Adipose tissue (tissue), 3 donors: ENCODE measurements around the gene PSMD9. TPM values are rescaled to one million over a fixed set of nuclear protein-coding genes. Genes with fewer than 3 reads are reported as not detected.
"Not testable (repeated sequence)": the region's sequence is repeated elsewhere in the genome, so short reads cannot be mapped to it uniquely, and the experiment has no call there.

Experiments
- H3K27ac ChIP-seq: one replicate; pipeline ENCODE4 v1.5.1; 2013; ENCODE audit warnings: low read depth, low read length
- WGBS, 3 donors: extraction: QIAGEN DNeasy Blood & Tissue Kit; methylation state at CpG; one replicate each; pipeline ENCODE4 v1.1.7; 2013; 5-methylcytosine and 5-hydroxymethylcytosine counted together
- polyA plus RNA-seq, 3 donors: library from polyadenylated mRNA; stranded (reverse); fragments of 200-250 nt; gene quantifications; one replicate each; pipeline ENCODE4 v1.2.3, GENCODE V29; 2013
- donor health status: healthy with polysubstance abuse.
- donor health status: Bipolar disorder and iron deficiency.
- donor health status: healthy.

PSMD9 gene
- polyA plus RNA-seq, 3 donors, result 68.6 to 95.9 (median 77.6) TPM

DNA sequence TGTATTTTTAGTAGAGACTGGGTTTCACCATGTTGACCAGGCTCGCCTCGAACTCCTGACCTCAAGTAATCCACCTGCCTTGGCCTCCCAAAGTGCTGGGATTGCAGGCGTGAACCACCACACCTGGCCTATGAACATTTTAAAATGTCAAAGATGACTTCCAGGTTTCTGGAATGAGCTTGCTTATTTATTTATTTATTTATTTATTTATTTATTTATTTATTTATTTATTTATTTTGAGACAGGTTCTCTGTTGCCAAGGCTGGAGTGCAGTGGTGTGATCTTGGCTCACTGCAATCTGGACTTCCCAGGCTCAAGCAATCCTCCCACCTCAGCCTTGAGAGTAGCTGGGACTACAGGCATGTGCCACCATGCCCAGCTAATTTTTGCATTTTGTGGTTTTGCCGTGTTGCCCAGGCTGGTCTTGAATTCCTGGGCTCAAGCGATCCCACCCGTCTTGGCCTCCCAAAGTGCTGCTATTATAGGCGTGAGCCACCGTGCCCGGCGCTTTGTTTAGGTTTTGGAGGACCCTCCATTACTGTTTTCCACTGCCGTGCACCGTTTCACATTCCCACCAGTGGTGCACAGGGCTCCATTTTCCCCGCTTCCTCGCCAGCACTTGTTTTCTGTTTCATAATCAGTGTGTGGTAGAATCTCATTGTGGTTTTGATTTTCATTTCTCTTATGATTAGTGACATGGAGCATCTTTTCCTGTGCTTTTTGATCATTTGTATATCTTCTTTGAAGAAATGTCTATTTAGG, 23.4 kb downstream of the PSMD9 start:
- no peak overlapping the region for H3K27ac ChIP-seq
- WGBS, 3 donors, result 91 to 95% (median 92%) methylated on average over 14 of the region's 14 CpGs

DNA sequence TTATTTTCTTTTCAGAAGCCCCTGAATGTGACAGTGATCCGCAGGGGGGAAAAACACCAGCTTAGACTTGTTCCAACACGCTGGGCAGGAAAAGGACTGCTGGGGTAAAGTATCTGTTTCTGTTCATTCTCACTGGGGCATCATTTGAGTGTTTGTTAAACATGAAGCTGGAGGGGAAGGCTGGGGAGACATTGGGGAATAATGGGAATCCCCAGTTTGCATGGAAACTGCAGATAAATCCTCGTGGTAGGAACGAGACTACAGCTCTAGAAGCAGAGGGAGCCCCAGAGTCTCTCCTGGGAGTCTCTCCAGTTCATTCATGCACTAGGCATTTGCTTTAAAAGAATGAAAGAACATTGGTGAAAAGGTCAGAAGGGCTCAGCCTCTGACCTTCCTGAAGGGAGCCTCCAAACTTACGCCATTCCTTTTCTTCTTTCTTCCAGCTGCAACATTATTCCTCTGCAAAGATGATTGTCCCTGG, 27.3 kb downstream of the PSMD9 start:
- WGBS, 3 donors, result 58 to 85% (median 80%) methylated on average over 5 of the region's 5 CpGs

DNA sequence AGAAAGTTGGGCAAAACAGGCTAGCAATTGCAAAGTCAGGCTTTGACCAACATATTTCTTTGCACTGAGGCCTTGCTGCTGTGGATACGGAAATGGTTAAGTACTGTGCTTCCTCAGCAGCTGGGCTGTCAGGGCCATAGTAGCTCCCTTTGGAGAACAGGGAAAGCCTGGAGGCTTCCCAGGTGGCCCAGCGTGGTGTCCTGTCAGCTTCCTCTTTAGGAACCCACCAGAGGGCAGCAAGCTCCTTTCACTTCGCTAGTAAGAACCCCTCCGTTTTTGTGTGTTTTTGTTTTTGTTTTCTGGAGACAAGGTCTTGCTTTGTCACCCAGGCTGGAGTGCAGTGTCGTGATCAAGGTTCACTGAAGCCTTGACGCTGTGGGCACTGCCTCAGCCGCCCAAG, 28.1 kb downstream of the PSMD9 start:
- WGBS, 3 donors, result 62 to 84% (median 70%) methylated on average over 7 of the region's 7 CpGs
- H3K27ac ChIP-seq, result no peak overlapping the region

More for the DNA sequence above, 27.3 kb downstream of the PSMD9 start:
- H3K27ac ChIP-seq, result no peak overlapping the region

DNA sequence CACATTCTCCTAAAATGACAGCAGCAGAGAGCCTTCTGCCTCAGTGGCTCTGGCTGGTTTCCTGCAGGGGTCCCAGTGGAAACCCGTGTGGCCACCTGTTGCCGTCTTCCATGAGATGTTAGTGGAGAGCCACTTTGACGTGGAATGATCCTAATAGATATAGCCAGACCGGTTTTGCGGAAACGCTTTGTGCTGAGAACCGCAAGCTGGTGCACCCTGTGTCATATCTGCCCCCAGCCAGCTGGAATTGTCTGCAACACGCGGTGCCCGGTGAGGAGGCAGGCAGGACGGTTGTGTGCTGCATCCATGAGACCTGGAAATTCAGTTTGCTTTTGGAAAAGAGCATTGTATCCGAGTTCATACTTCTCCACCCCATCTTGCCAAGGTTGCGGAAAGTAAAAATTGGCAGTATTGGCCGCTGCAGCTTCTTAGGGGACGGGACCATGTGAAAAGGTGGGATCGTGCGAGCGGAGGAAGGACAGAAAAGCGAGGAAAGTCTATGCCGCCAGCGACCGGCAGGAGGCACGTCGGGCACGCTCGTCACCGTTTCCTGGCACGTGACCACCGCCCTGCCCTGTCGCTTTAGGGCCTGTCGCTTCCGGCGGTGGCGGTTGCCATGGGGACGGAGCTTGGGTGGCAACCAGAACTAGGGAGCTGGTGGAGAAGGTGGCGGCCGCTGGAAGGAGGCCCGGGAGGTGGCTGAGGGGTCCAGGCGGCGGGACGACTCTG, 29.5 kb downstream of the PSMD9 start, which contains the start of gene CFAP251:
CFAP251 (plus strand) TSS at position 643 of the 729 bp plus-strand sequence. CDS start 2,714 bp downstream, outside the sequence.
- WGBS, 3 donors, result 14 to 38% (median 28%) methylated on average over 33 to 41 of the region's 41 CpGs
- H3K27ac ChIP-seq, result no peak within 1 kb of the TSS

DNA sequence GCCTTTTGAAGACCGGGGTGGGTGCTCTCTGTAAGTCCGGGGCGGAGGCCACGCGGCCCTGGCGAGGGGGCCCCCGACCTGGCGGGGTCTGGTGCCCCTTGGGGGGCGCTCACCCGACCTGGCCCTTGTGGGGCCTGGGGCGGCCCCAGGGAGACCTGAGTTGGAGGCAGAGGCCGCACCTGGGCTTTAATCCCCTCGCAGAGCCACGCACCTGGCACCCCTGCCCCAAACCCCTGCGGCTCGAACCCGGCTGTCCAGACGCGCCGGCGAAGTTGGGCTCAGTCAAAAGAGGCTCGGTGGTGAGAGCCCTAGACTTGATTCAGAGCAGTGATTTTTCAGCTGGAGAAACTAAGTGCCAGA, 30.1 kb downstream of the PSMD9 start:
- 9 to 47% (median 31%) methylated on average over 21 to 22 of the region's 22 CpGs for WGBS, 3 donors
- no peak overlapping the region for H3K27ac ChIP-seq

DNA sequence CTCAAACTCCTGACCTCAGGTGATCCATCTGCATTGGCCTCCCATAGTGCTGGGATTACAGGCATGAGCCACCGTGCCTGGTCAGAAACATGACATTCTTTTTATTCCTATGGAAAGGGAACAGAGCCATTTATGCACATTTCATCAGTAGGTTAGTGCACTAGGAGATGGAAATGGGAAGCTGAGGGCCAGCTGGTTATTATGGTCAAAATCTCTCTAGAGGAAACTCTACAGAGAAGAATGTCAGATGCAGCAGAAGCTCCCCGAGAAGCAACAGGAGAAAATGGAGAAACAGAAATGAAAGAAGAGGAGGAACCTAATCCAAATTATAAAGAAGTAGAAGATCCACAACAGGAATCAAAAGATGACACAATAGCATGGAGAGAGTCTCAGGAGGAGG, 32.5 kb downstream of the PSMD9 start:
- WGBS, 3 donors, result 61 to 91% (median 61%) methylated on average over 2 of the region's 2 CpGs
- no peak overlapping the region for H3K27ac ChIP-seq

DNA sequence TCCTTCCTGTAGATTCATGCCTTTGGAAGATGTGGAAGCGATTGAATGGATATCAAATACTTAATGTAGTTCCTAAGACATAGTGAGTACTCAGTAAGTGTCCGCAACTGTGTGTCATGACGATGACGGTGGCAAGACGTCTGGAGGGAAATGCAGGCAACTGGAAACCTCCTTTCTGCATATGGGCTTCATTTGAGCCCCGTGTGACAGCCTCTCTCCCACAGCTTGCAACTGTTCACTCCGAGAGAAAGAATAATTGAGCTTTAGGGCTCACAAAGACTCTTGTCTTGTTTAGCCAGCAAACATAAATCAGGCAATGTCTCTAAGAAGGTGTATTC, 36.7 kb downstream of the PSMD9 start:
- H3K27ac ChIP-seq, result no peak overlapping the region
- 39 to 62% (median 57%) methylated on average over 7 of the region's 7 CpGs for WGBS, 3 donors

DNA sequence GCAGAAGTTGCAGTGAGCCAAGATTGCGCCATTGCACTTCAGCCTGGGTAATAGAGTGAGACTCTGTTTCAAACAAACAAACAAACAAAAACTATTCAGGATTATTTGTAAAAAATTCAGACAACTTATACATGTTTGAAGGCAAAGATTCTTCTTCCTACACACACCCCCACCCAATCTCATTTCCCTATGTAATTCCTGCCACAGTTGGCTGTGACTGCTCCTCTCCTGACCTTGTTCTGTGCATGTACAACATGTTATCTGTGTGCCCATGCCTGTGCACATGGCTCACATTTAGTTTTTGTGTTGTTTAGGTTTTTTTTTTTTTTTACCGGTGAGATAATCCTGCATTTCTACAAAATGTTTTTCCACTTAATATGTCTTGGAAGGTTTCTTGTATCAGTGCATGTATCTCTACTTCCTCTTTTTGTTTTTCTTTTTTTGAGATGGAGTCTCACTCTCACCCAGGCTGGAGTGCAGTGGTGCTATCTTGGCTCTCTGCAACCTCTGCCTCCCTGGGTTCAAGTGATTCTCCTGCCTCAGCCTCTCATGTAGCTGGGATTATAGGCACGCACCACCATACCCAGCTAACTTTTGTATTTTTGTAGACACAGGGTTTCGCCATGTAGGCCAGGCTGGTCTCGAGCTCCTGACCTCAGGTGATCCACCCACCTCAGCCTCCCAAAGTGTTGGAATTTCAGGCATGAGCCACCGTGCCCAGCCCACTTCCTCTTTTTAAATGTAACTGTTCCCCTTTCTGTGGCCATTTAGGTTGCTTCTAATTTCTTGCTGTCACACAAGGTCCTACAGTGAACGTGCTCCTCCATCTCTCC, 38.5 kb downstream of the PSMD9 start:
- no peak overlapping the region for H3K27ac ChIP-seq
- 64 to 81% (median 64%) methylated on average over 7 of the region's 7 CpGs for WGBS, 3 donors

DNA sequence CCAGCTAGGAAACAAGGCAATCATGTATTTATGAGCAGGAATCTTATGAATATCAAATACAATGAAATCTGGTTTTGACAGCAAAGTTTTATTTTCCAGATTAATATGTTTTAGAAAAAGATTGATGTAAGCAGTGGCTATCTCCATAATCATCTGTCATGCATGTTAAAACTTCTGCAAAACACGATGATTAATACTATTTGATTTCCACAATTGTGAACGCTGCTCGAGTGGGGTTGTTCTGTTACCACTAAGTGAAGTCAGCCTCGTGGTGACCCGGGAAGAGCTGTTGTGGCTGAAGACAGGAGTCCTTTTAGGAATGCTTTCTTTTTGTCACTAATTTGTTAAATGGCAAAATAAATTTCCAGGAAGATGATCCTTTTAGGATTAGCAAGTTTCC, 39.2 kb downstream of the PSMD9 start:
- WGBS, 3 donors, result 34 to 50% (median 48%) methylated on average over 5 of the region's 5 CpGs
- H3K27ac ChIP-seq, result no peak overlapping the region

DNA sequence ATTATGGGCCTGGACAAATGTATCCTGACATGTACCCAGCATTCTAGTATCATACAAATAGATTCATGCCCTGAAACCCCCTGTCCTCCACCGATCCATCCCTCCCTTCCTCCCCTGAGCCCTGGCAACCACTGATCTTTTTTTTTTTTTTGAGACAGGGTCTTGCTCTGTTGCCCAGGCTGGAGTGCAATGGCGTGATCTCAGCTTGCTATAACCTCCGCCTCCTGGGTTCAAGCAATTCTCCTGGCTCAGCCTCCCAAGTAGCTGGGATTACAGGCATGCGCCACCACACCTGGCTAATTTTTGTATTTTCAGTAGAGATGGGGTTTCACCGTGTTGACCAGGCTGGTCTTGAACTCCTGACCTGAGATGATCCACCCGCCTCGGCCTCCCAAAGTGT, 41.0 kb downstream of the PSMD9 start:
- 95 to 99% (median 96%) methylated on average over 7 of the region's 7 CpGs for WGBS, 3 donors
- not testable (repeated sequence) for H3K27ac ChIP-seq

DNA sequence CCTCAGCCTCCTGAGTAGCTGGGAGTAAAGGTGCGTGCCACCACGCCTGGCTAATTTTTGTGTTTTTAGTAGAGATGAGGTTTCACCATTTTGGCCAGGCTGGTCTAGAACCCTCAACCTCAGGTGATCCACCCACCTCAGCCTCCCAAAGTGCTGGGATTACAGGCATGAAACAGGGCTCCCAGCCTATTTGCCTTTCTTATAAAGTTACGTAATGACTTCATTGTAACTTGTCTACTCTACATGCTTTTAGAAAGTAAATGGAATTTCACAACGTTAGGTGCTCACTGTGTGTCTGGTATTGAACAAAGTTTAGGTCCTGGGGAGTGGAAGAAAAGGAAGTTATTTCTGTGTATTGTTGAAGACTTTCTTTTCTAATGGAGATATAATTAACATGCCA, 42.3 kb downstream of the PSMD9 start:
- 83 to 86% (median 85%) methylated on average over 4 of the region's 4 CpGs for WGBS, 3 donors
- no peak overlapping the region for H3K27ac ChIP-seq

DNA sequence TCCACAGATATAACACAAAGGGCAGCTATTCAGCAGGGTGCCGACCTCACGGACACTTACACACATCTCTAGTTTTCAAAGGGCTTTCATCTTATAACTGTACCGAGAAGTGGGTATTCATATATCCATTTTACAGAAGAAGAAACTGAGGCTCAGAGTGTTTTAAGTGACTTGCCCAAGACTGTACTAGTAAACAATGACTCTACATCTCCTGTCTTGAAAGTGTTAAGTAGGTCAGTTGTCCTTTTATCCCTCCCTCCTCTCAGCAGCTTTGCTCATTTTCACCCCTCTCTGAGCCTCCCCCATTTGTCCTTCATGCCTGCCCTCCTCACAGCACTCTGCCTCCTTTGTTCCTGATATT, 43.6 kb downstream of the PSMD9 start:
- WGBS, 3 donors, result 92 to 97% (median 94%) methylated on average over 3 of the region's 3 CpGs
- H3K27ac ChIP-seq, result no peak overlapping the region

DNA sequence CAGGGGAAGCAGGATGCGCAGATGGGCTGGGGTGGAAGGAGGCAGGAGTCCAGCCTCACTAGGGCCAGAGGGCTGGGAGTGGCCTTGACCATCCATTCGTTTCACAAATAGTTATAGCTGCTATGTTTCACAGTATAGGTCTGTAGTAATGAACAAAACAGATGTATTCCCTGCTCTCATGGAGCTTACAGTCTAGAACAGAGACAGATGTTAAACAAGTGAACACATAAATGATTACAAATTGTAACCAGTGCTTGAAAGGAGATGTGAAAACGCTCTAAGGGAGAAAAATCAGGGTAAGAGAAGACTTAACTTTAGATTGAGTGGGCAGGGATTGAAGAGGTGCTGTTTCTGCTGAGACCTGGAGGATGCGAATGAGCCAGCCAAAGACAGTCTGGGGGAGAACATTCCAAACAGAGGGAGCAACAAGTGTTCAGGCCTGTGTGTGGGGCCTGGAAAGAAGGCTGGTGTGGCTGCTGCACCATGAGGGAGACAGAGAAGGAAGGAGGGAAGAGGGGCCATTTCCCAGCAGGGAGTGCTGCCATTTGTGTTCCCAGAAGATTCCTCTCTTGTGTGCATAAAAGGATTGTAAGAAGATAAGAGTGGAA, 44.4 kb downstream of the PSMD9 start:
- WGBS, 3 donors, result 87 to 91% (median 91%) methylated on average over 4 of the region's 4 CpGs
- no peak overlapping the region for H3K27ac ChIP-seq

DNA sequence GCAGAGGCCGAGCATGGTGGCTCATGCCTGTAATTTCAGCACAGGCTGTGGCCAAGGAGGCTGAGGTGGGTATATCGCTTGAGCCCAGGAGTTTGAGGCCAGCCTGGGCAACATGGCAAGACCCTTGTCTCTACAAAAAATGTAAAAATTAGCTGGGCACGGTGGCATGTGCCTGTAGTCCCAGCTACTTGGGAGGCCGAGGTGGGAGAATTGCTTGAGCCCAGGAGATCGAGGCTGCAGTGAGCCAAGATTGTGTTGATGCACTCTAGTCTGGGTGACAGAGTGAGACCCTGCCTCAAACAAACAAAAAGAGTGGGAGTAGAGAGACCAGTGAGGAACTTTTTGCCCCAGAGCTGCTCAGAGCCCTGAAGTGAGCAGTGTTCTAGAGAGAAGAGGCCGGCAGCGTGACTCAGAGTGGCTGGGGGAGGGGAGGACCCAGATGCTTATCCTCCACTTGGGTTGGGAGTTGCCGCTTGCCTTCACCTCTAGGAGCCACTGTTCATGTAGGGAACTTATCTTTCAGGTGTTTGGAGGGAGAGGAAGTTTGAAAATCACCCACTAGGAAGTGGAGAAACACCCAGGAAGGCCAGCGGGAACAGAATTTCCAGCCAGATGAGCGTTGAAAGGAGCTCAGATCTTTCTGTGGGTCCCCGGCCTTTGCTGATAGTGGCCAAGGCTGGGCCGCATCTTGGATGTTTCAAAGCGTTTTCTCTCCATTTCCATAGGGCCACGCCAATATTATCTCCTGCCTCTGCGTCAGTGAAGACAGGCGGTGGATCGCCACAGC, 45.1 kb downstream of the PSMD9 start:
- 86% methylated on average over 17 of the region's 17 CpGs for WGBS, 3 donors
- no peak overlapping the region for H3K27ac ChIP-seq

DNA sequence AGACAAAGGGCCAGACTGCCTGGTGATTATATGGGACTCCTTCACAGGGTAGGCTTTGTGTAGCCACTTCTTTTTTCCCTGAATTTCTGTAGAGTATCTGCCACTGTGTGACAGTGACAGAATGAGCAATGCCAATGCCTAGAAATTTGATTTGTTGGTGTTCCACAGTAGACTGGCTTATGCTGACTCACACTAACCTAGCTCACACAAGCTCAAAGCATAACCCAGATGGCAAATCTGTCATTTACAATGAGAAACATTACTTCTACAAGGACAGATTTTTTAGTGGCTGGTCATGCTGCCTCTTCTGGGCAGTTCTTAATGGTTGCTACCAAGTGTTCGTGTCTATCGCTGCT, 45.7 kb downstream of the PSMD9 start:
- H3K27ac ChIP-seq, result no peak overlapping the region
- 98 to 100% (median 100%) methylated on average over 2 of the region's 2 CpGs for WGBS, 3 donors

DNA sequence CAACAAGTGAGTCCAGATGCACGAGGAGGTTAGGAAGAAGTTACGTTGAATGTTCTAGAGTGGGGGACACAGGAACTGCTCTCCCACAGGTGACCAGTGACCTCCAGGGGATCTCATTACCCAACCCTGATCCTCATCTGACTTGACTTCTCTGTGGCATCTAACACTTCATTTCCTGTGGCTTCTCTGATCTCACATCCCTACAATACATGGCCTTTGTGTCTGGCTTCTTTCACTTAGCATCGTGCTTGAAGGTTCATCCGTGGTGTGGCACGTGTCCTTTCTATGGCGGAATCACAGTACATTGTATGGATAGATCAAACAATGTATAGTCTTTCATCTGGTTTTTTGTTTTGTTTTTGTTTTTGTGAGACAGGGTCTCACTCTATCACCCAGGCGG, 49.1 kb downstream of the PSMD9 start:
- WGBS, 3 donors, result 91 to 95% (median 93%) methylated on average over 7 of the region's 7 CpGs
- no peak overlapping the region for H3K27ac ChIP-seq

DNA sequence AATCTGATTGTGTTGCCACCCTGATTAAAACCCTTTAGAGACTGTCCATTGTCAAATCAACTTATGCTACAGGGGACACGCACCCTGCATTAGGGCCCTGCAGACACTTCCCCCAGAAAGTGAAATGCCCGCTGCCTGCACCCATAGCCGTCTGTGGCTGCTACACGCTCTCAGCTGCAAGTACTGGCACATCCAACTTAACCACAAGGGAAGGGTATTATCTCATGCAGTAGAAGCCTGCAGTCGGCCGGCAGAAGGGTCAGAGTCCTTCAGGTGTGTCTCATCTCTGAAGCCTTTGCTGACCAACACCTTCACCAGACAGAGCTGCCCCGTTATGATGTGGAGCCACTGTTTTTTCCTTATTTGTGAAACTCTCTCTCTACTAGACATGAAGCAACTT, 50.6 kb downstream of the PSMD9 start:
- H3K27ac ChIP-seq, result no peak overlapping the region

More for the DNA sequence above, 50.6 kb downstream of the PSMD9 start:
- 46 to 81% (median 53%) methylated on average over 7 of the region's 7 CpGs for WGBS, 3 donors
